Activated CD4-positive, alpha-beta T cell treated with anti-CD3 and anti-CD28 coated beads for 24 hours (primary cell): ENCODE measurements around the gene PES1.
"Not testable (repeated sequence)": the region's sequence is repeated elsewhere in the genome, so short reads cannot be mapped to it uniquely, and the experiment has no call there.

ENCODE experiments used
- DNase-seq, 2 donors: peaks; one replicate each; pipeline ENCODE4 v3.0.0-alpha.2; 2020; ENCODE audit warnings: low read depth in 2 of 2

The PES1 gene

GRCh38 chr22:30575859-30576258 is 15.9 kb downstream of the PES1 start:
- DNase-seq, result no peak

DNA sequence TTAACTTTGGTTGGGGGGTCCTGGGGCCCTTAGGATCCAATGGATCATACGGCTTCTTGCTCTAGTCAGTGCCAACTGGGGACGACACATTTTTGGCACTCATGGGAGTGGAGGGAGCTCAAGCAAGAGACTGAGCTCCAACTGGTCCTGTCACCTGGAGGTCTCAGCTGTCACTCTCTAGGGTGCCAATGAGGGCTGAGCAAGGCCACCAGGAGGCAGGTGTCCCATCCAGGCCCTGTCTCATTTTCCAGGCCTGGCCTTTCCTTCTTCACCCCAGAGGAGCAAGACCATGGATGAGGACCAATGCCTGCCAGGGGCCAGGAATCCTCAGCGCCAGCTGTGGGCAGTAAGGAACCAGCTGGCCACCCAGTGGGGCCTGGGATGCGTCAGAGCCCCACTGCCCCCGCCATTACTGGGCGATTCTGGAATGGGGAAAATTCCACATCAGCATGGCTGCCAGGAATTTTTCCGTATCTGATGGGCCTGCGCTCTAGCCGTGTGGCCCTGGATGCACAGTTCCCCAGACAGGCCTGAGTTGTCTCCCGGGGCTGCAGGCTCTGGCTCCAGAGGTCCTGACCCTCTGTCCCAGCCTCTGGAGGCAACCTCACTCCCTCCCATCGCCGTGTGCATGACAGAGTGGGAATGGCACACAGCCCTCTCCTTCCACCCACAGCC is 16.6 kb downstream of the PES1 start:
- DNase-seq, result no peak

GRCh38 chr22:30574095-30574981 is 17.4 kb downstream of the PES1 start, which contains the start of gene GAL3ST1:
GAL3ST1 (minus strand) TSS chr22:30574665; CDS start chr22:30557392, 17,273 bp downstream.
- DNase-seq, result no peak

- DNase-seq, result no peak
Observed at GRCh38 chr22:30573594-30574094, 18.1 kb downstream of the PES1 start.

DNA sequence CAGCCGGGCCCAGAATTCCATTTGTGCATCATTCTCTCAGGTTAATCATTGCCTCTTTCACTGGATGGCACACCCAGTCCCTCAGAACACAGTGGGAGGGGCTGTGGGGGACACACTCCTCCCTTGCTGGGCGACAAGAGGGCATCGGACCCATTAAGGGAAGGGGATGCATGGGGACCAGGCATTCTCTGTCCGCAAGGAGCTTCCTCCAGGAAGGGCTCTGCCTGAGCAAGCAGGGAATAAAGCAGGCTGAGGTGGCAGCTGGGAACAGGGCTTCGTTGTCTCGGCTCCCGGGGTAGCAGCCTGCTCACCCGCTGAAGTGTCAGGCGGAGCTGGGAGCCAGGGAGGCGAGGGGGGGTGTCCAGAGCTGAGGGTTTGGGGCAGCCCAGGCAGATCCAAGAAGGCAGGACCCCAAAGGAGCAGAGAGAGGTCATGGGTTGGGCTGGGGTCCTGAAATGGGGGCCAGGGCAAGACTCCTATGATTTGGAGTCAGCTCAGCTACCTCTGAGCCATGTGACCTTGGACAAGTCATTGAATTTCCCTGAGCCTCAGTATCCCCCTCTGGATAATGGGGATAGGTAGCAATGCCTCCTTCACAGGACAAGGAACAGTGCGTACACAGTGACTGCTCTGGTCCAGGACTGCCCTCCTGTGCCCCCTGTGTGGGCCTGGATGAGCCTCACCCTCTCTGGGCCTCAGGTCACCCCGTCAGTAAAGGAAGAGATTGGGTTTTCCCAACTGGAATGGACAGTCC is 18.7 kb downstream of the PES1 start:
- DNase-seq, result no peak

DNA sequence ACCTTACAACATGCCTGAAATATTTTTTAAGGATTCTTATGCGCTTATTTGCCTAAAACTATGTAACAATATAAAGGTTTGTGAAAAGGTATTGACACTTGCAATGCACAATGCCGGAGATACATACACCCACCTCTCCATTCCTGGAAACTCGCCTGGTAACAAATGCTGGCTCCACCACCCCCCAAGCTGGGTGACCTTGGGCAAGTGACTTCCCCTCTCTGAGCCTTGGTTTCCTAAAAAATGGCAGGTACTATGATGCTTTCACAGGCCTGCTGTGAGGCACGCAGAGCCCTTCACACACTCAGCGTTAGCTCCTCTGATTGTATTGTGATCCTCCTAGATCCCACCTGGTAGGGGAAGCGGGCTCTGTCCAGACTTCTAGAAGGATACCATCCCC is 19.5 kb downstream of the PES1 start:
- no peak for DNase-seq

DNA sequence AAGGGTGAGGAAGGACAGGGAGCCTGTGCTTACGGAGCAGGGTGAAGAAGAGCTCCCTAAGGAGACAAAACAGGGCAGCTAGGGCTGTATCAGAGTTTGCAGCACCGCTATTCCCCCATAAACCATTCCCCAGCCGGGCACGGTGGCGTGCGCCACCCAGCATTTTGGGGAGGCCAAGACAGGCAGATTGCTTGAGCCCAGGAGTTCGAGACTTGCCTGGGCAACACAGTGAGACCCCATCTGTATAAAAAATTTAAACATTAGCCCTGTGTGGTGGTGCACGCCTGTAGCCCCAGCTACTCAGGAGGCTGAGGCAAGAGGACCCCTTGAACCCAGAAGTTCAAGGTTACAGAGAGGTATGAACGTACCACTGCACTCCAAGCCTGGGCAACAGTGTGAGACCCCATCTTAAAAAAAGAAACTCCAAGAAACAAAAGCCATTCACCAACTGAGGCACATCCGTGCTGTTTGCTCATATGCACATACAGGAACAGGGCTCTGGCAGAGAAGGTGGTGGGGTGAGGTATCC is 22.0 kb downstream of the PES1 start:
- DNase-seq, result no peak

- no peak for DNase-seq
Observed at GRCh38 chr22:30568137-30568805, 23.4 kb downstream of the PES1 start.

GRCh38 chr22:30567277-30567676 is 24.4 kb downstream of the PES1 start:
- DNase-seq, result not testable (repeated sequence)

GRCh38 chr22:30566125-30566524 is 25.6 kb downstream of the PES1 start:
- DNase-seq, result no peak

GRCh38 chr22:30565341-30565740 is 26.4 kb downstream of the PES1 start:
- DNase-seq, result no peak

DNA sequence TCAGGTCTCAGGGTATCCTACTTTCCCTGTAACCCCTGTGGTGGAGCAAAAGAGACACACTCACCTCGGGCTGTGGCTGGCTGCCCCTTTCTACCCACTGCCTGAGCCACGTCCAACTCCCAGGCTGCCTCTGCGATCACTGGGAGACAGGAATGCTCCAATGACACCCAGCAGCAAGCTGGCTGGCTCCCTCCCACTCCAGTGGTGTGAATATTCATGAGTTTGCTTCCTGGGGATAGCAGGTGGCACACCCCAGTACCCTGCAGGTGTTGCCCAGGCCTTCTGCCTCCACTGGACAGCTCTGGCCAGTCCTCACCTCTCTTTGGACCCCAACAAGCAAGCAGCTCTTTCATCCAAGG is 27.0 kb downstream of the PES1 start:
- no peak for DNase-seq

- DNase-seq, result no peak
Observed at GRCh38 chr22:30564045-30564760, 27.5 kb downstream of the PES1 start.

DNA sequence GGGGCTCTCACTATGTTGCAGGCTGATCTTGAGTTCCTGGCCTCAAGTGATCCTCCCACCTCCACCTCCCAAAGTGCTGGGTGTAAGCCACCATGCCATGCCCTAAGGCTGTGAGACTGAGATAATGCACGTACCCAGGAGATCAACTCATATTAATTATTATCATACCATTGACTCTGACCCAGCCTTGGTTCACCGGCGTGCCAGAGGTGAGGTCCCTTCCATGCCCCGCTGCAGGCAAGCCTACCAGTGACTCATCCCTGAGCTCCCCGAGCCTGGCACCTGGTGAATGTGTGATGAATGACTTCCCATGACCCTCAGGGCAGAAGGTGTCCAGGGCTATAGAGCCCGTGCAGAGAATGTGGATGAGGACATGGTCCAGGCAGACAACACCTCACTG is 29.3 kb downstream of the PES1 start:
- no peak for DNase-seq

DNA sequence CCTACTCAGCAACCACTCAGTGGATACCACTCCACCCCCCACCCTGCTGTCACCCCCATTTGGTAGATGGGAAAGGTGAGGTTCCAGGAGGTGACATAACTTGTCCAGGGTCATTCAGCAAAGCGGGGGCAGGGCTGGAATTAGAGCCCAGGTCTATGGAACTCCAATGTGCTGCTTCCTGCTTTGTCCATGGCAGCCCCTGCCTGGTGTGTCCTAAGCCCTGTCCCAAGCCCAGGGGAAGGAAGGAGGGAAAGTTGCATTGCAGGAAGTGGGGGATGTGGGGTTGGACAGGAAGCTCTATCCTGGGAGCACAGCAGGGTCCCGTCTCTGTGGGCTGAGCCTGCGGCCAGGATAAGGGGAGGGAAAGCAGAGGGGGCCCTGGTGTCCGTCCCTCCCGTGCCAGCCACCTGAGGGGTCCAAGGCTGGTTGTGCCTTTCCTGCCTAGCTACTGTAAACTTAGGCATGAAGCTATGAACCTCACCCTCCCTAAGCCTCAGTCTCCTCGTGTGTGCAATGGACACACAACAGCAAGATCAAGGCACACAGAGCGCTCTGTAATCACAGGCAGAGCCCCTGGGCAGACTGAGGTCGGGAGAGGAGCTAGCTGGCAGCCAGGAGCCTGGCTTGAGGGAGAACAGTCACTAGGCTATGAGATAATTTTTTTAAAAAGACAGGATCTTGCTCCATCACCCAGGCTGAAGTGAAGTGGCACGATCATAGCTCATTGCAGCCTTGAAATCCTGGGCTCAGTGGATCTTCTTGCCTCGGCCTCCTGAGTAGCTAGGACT is 30.1 kb downstream of the PES1 start:
- DNase-seq, result no peak

GRCh38 chr22:30560643-30561202 is 31.0 kb downstream of the PES1 start:
- peak in 1 of 2 donors; percentile 6 for DNase-seq

DNA sequence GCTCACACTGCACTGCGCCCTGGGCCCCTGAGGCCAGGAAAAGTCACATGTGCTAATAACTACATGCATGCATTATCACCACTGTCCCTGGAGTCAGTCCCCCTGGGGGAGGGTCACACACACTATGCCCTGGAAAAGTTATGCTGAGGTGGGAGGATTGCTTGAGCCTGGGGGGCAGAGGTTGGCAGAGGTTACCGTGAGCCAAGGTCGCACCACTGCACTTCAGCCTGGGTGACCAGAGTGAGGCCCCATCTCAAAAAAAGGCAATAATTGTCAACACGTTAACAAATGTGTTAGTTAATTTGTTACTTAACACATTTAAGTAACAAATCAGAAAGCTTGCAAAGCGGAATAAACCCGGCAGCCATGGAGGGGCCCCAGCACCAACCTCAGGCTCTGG is 31.8 kb downstream of the PES1 start:
- no peak for DNase-seq

- no peak for DNase-seq
Observed at GRCh38 chr22:30557243-30557642, 34.5 kb downstream of the PES1 start.

DNA sequence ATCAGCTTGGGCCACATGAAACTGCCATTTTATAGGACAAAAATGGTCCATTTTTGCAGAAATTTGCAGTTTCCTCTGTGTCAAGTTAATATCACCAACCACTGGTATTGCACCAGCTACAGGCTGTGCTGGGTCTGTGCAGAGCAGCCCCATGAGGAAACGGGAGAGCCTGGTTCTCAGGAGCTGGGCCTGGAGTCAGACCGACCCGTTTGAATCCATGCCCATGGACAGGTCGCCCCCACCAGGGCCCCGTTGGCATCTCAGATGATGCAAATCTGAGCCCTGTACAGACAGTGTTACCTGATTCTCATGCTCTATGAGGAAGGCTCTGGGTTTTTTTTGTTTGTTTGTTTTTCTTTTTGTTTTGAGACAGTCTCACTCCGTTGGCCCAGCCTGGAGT is 35.3 kb downstream of the PES1 start:
- DNase-seq, result no peak
